Neuronal stem cell (in vitro differentiated cells): ENCODE results near the gene SLC50A1.

Source experiments
- DNase-seq: peaks from one replicate; pipeline ENCODE4 v3.0.0-alpha.2; 2013; ENCODE audit warnings: low spot score
- H2AFZ ChIP-seq: one replicate; pipeline ENCODE4 v1.6.1; 2013; ENCODE audit warnings: mild to moderate bottlenecking, low read length, inconsistent platforms
- H2AK5ac ChIP-seq: 2 replicates; pipeline ENCODE4 v1.6.1; 2013; ENCODE audit warnings: low read depth, mild to moderate bottlenecking, inconsistent platforms, low read length, moderate library complexity, mixed read lengths
- H2BK120ac ChIP-seq: 2 replicates; pipeline ENCODE4 v1.6.1; 2013; ENCODE audit warnings: low read depth, mild to moderate bottlenecking, inconsistent platforms, low read length, moderate library complexity, mixed read lengths
- H2BK12ac ChIP-seq: one replicate; pipeline ENCODE4 v1.6.1; 2013; ENCODE audit warnings: low read length, inconsistent platforms
- H2BK15ac ChIP-seq: 2 replicates; pipeline ENCODE4 v1.6.1; 2013; ENCODE audit warnings: mild to moderate bottlenecking, low read length, inconsistent platforms, mixed read lengths
- H2BK5ac ChIP-seq: one replicate; pipeline ENCODE4 v1.6.1; 2013; ENCODE audit warnings: inconsistent platforms, mild to moderate bottlenecking, low read length, moderate library complexity
- H3K14ac ChIP-seq: one replicate; pipeline ENCODE4 v1.6.1; 2013; ENCODE audit warnings: low read length, inconsistent platforms
- H3K18ac ChIP-seq: 2 replicates; pipeline ENCODE4 v1.6.1; 2013; ENCODE audit warnings: low read length, inconsistent platforms
- H3K23ac ChIP-seq: 2 replicates; pipeline ENCODE4 v1.6.1; 2013; ENCODE audit warnings: low read depth, mild to moderate bottlenecking, mixed read lengths, low read length, inconsistent platforms; ENCODE audit not compliant: poor library complexity
- H3K27ac ChIP-seq: replicated peaks from 3 replicates; pipeline ENCODE4 v1.5.1; 2013; ENCODE audit warnings: low read length, inconsistent platforms
- H3K27me3 ChIP-seq, 3 experiments: 2 replicates each; pipeline ENCODE4 v1.6.1; 2013; ENCODE audit warnings: low read length in 3 of 3, mild to moderate bottlenecking in 2 of 3, inconsistent platforms in 1 of 3, low read depth in 1 of 3, mixed read lengths in 1 of 3, moderate library complexity in 1 of 3; ENCODE audit not compliant: control insufficient read depth in 3 of 3, insufficient read depth in 3 of 3
- H3K36me3 ChIP-seq, 2 donors: replicated peaks in 1 of 2; 2 replicates each; pipeline ENCODE4 v1.6.1; 2013; ENCODE audit warnings: low read length in 2 of 2; ENCODE audit not compliant: control insufficient read depth in 2 of 2, insufficient read depth in 2 of 2
- H3K4ac ChIP-seq: 2 replicates; pipeline ENCODE4 v1.6.1; 2013; ENCODE audit warnings: inconsistent platforms, mild to moderate bottlenecking, low read length, moderate library complexity
- H3K4me1 ChIP-seq, 2 donors: 1 replicate in 1 of 2; 2 replicates in 1 of 2; pipeline ENCODE4 v1.6.1; 2013; ENCODE audit warnings: low read length in 2 of 2, low read depth in 1 of 2; ENCODE audit not compliant: control insufficient read depth in 2 of 2, insufficient read depth in 1 of 2
- H3K4me2 ChIP-seq: one replicate; pipeline ENCODE4 v1.6.1; 2013; ENCODE audit warnings: mild to moderate bottlenecking, low read length, inconsistent platforms; ENCODE audit not compliant: insufficient read depth, poor library complexity, severe bottlenecking
- H3K4me3 ChIP-seq, 2 donors: 2 replicates each; pipeline ENCODE4 v1.5.1; 2013; ENCODE audit warnings: low read length in 2 of 2, mild to moderate bottlenecking in 2 of 2, inconsistent platforms in 1 of 2, moderate library complexity in 1 of 2
- H3K79me1 ChIP-seq: one replicate; pipeline ENCODE4 v1.6.1; 2013; ENCODE audit warnings: low read depth, mild to moderate bottlenecking, inconsistent platforms, low read length, moderate library complexity
- H3K9ac ChIP-seq: one replicate; pipeline ENCODE4 v1.6.1; 2013; ENCODE audit warnings: mild to moderate bottlenecking, low read depth, low read length, inconsistent platforms; ENCODE audit not compliant: poor library complexity
- H3K9me3 ChIP-seq, 2 donors: replicated peaks in 1 of 2; 2 replicates each; pipeline versions ENCODE3 to v1.6.1; 2013; ENCODE audit warnings: low read length in 2 of 2, mild to moderate bottlenecking in 2 of 2, inconsistent platforms in 1 of 2, low read depth in 1 of 2, mixed read lengths in 1 of 2, moderate library complexity in 1 of 2; ENCODE audit not compliant: control insufficient read depth in 2 of 2, insufficient read depth in 1 of 2
- H4K8ac ChIP-seq: one replicate; pipeline ENCODE4 v1.6.1; 2013; ENCODE audit warnings: low read depth, mild to moderate bottlenecking, inconsistent platforms, low read length, moderate library complexity
- H4K91ac ChIP-seq: one replicate; pipeline ENCODE4 v1.6.1; 2013; ENCODE audit warnings: low read length, low read depth, mild to moderate bottlenecking, inconsistent platforms; ENCODE audit not compliant: poor library complexity
- WGBS, 2 donors: extraction: QIAGEN DNeasy Blood & Tissue Kit; methylation state at CpG; one replicate each; pipeline ENCODE4 v1.1.7; 2013; ENCODE audit warnings: missing lambda C conversion rate in 2 of 2, mixed read lengths in 1 of 2; ENCODE audit not compliant: insufficient read length in 2 of 2, insufficient replicate concordance in 1 of 2; ENCODE audit errors: extremely low coverage in 2 of 2; 5-methylcytosine and 5-hydroxymethylcytosine counted together

SLC50A1 gene

GRCh38 chr1:155094622-155094948 lies 41.1 kb upstream of the SLC50A1 start:
- H3K36me3 ChIP-seq, result no peaks in the 10 kb centered on the region
- no peak overlapping the region for H3K4me2 ChIP-seq
- no peak overlapping the region for H3K4ac ChIP-seq
- H2BK120ac ChIP-seq, result no peak overlapping the region
- H3K27ac ChIP-seq, result no peak overlapping the region
- H3K14ac ChIP-seq, result no peak overlapping the region
- DNase-seq, result no peak
- H3K79me1 ChIP-seq, result no peaks in the 10 kb centered on the region
- H4K8ac ChIP-seq, result no peak overlapping the region
- H4K91ac ChIP-seq, result no peak overlapping the region
- no peak overlapping the region for H2BK5ac ChIP-seq
- peaks cover 0 to 2% of the 10 kb centered on the region in 2 donors for H3K9me3 ChIP-seq
- H3K4me3 ChIP-seq, result no peak overlapping the region
- H3K23ac ChIP-seq, result no peak overlapping the region
- whole genome bisulfite sequencing, 2 donors, result no CpG with 5 or more reads among the region's 2 CpGs
- H2BK12ac ChIP-seq, result no peak overlapping the region
- no peak overlapping the region for H3K18ac ChIP-seq
- no peak overlapping the region for H2AK5ac ChIP-seq
- no peak overlapping the region for H3K9ac ChIP-seq
- H2BK15ac ChIP-seq, result no peak overlapping the region
- no peak overlapping the region for H2AFZ ChIP-seq
- H3K4me1 ChIP-seq, result peaks cover 3 to 11% of the 10 kb centered on the region in 2 donors
- peaks cover 0 to 21% (median 3%) of the 10 kb centered on the region in 3 experiments for H3K27me3 ChIP-seq

GRCh38 chr1:155099331-155099730 lies 36.3 kb upstream of the SLC50A1 start:
- Histone ChIP-seq H3K23ac (no peak overlapping the region), H3K18ac (no peak overlapping the region), H3K36me3 (no peaks in the 10 kb centered on the region), H2AFZ (no peak overlapping the region), H3K27ac (no peak overlapping the region), H3K9ac (no peak overlapping the region), H3K4me1 (peaks cover 0 to under 1% of the 10 kb centered on the region in 2 donors), H4K8ac (no peak overlapping the region), H3K9me3 (no peaks in the 10 kb centered on the region), H3K4ac (no peak overlapping the region), H2BK12ac (no peak overlapping the region), H3K4me3 (no peak overlapping the region), H3K4me2 (no peak overlapping the region), H4K91ac (no peak overlapping the region), H2AK5ac (no peak overlapping the region), H2BK5ac (no peak overlapping the region), H2BK120ac (no peak overlapping the region), H2BK15ac (no peak overlapping the region), H3K14ac (no peak overlapping the region), H3K27me3 (peaks cover 0 to 20% (median 0%) of the 10 kb centered on the region in 3 experiments), H3K79me1 (no peaks in the 10 kb centered on the region)
- no CpG with 5 or more reads among the region's 7 CpGs for whole genome bisulfite sequencing, 2 donors
- no peak for DNase-seq

- Histone ChIP-seq H3K4ac (no peak overlapping the region), H3K4me1 (no peaks in the 10 kb centered on the region), H3K27me3 (peaks cover 0 to 42% (median 0%) of the 10 kb centered on the region in 3 experiments), H3K9ac (no peak overlapping the region), H2AK5ac (no peak overlapping the region), H3K23ac (no peak overlapping the region), H3K4me2 (no peak overlapping the region), H2AFZ (no peak overlapping the region), H3K79me1 (no peaks in the 10 kb centered on the region), H3K14ac (no peak overlapping the region), H2BK120ac (no peak overlapping the region), H3K18ac (no peak overlapping the region), H3K36me3 (no peaks in the 10 kb centered on the region), H3K9me3 (no peaks in the 10 kb centered on the region), H3K27ac (no peak overlapping the region), H2BK5ac (no peak overlapping the region), H4K91ac (no peak overlapping the region), H3K4me3 (no peak overlapping the region), H4K8ac (no peak overlapping the region), H2BK12ac (no peak overlapping the region), H2BK15ac (no peak overlapping the region)
- DNase-seq, result no peak
- no CpG with 5 or more reads among the region's 9 CpGs for WGBS, 2 donors
Observed at GRCh38 chr1:155103325-155103724, 32.3 kb upstream of the SLC50A1 start.

GRCh38 chr1:155104605-155105534 lies 30.8 kb upstream of the SLC50A1 start:
- Histone ChIP-seq H3K36me3 (no peaks in the 10 kb centered on the region), H2BK12ac (no peak overlapping the region), H3K4ac (no peak overlapping the region), H2BK5ac (no peak overlapping the region), H3K79me1 (no peaks in the 10 kb centered on the region), H3K23ac (no peak overlapping the region), H3K4me1 (no peaks in the 10 kb centered on the region), H4K91ac (no peak overlapping the region), H2AFZ (no peak overlapping the region), H3K18ac (no peak overlapping the region), H3K27me3 (peaks cover 0 to 44% (median 0%) of the 10 kb centered on the region in 3 experiments), H3K14ac (no peak overlapping the region), H2BK15ac (no peak overlapping the region), H2BK120ac (no peak overlapping the region), H3K4me2 (no peak overlapping the region), H2AK5ac (no peak overlapping the region), H3K4me3 (no peak overlapping the region), H3K27ac (no peak overlapping the region), H3K9ac (no peak overlapping the region), H3K9me3 (no peaks in the 10 kb centered on the region), H4K8ac (no peak overlapping the region)
- no CpG with 5 or more reads among the region's 7 CpGs for WGBS, 2 donors
- no peak for DNase-seq
